ENCODE results near the gene IMMP2L.

The IMMP2L gene

GRCh38 chr7:111388912-111389311, 173.4 kb downstream of the IMMP2L start:
- no peak for DNase-seq

DNA sequence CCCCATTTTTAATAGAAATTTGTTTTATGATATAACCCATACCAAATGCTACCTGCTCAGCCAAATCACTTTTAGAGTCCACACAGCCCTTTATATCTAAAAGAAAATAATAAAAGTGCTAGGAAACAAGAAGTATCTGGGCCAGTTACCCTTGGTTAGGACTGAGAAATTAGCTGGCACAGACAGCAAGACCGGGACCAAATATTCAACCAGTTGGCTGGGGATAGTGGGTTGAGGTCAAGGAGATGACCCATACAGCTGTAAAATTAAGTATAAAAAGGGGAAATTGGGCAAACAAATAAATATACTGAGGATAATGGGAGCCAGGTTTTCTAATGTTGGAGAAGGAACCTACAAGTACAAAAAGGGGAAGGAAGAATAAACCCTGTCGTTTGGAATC, 174.3 kb downstream of the IMMP2L start:
- no peak for DNase-seq

GRCh38 chr7:111384065-111384891, 178.0 kb downstream of the IMMP2L start:
- DNase-seq = peak; percentile 31

- DNase-seq = no peak
These were observed 179.2 kb downstream of the IMMP2L start for GRCh38 chr7:111383133-111383532.

- DNase-seq = no peak
These were observed 180.7 kb downstream of the IMMP2L start for GRCh38 chr7:111381590-111381989.

GRCh38 chr7:111380945-111381344, 181.3 kb downstream of the IMMP2L start:
- no peak for DNase-seq

GRCh38 chr7:111374027-111374426, 188.3 kb downstream of the IMMP2L start:
- DNase-seq = no peak

DNA sequence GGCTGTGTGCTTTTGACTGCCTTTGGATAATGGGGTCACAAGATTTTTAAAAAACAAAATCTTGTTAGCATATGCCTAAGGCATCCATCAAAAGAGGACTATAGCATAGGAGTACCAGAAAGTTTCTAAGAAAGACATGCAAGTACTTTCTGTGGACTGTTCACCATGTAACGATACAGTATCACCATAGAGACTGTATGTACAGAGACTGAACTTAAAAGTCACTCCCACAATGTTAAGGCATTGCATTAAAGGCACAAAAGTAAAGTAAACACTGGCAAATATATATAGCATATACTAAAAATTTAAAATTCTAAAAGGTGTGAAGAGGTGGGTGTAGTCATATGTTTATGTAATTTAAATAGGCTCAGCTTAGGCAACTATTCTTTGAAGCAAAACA, 190.9 kb downstream of the IMMP2L start:
- DNase-seq = no peak

DNA sequence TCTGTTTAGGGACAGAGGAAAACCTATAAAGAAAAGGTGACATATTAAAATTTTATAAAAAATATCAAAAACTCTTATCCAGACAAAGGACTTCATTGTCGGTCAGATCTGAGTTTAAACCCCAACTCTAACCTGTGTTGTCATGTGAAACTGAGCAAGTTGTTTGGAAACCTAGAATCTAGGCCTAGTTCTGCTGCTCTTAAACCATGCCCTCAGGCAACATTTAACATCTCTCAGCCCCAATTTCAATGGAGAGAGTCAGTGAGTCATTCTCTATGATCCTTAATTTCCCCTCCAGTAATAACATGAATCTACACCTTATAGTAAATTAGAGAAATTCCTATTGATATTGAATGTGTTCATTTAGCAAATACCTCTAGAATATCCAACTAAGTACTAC, 192.3 kb downstream of the IMMP2L start:
- no peak for DNase-seq

- no peak for DNase-seq
These were observed 193.8 kb downstream of the IMMP2L start for GRCh38 chr7:111368381-111369065.

GRCh38 chr7:111364413-111364812, 197.9 kb downstream of the IMMP2L start:
- DNase-seq = peak; percentile 71

- DNase-seq = peak; percentile 77
These were observed 199.2 kb downstream of the IMMP2L start for GRCh38 chr7:111363099-111363498.

GRCh38 chr7:111362506-111363054, 199.7 kb downstream of the IMMP2L start:
- peak; percentile 68 for DNase-seq

DNA sequence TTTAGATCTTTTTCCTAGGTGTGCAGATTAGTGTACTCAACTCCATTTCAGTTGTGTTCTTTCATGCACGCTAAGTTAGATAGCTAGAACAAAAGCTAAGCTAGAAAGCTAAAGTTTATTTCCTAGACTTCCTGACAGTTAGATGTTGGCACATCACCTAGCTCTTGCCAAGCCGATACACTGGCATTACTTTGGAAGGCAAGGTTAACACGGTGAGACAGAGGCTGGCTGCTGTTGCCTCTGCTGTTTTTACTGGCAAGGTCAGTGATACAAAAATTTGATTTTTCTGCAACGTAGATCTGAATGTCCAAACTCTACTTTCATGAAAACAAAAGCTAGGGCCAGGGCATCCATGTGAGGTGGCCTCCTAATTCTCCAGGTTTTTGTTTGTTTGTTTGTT, 203.4 kb downstream of the IMMP2L start:
- no peak for DNase-seq

DNA sequence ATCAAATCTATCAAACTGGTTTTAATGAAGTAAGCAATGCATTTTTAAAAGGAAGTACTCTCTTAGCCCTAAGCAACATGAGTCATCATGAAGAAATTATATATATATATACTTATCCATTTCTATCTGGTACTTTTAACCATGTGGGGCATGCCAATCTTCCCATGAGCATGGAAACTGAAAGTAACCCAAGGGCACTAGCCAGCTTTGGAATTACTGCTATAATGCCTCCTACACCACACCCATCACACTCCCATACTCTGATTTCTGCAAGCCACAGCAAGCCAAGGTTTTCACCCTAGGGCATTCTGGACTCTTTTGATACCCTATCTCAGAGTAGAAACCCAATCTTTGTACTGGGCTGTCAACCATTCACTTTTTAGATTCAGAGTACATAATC, 204.6 kb downstream of the IMMP2L start:
- DNase-seq = peak; percentile 73

DNA sequence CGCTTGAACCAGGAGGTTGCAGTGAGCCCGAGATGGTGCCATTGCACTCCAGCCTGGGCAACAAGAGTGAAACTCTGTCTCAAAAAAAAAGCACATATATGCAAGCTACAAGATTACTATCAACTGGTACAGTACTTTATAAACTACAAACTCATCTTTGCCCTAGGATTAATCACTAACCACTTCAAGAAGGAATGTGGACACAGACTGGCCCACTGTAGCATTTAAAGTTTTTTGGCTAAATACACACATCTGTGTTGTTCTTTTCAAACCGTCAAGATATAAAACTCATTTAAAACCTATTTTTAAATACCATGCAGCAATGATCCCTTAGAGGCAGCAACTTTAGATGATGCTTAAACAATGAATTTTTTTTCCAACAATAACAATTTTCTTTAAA, 205.4 kb downstream of the IMMP2L start:
- DNase-seq = peak; percentile 13

GRCh38 chr7:111352319-111352718, 210.0 kb downstream of the IMMP2L start:
- DNase-seq = no peak

- no peak for DNase-seq
These were observed 216.1 kb downstream of the IMMP2L start for GRCh38 chr7:111346219-111346618.

DNA sequence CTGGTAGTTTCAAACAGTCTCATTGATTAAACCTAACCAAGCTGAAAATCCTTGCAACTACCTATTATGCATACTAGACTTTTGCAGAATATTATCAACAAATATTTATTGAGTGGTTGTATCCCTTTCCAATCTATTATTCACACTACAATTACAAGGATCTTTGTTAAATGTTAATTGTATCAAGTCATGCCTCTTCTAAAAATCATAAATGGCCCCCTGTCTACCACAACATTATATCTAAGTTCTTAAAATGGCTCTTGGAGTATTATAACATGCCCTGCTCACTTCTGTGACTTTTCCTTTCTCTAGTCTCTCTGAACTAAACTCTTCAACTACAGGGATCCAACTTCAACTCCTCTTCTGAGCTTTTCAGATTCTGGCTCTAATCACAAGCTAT, 219.3 kb downstream of the IMMP2L start:
- no peak for DNase-seq

GRCh38 chr7:111339006-111339405, 223.3 kb downstream of the IMMP2L start:
- no peak for DNase-seq

GRCh38 chr7:111333010-111333409, 229.3 kb downstream of the IMMP2L start:
- DNase-seq = no peak

DNA sequence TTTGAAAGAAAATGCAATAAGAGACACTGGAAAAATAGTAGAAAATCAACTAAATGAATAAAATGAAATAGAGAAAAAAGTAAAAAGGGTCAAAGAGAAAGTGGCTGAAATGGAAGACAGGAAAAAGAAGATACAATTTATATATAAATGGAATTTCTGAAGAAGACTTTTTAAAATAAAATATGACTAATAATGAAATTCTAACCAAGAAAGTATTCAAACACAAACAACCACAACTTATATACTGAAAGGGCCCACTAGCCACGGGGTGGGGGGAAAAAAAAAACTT, 232.1 kb downstream of the IMMP2L start:
- no peak for DNase-seq

GRCh38 chr7:111329367-111330234, 232.7 kb downstream of the IMMP2L start:
- DNase-seq = peak; percentile 6

All from fibroblast of skin of scalp (primary cell).